ENCODE measurements around the gene SAFB. TPM values are rescaled to one million over a fixed set of nuclear protein-coding genes. Genes with fewer than 3 reads are reported as not detected.

Gene SAFB
- total RNA-seq, 1 donor from 2014 or later = 113 TPM

DNA sequence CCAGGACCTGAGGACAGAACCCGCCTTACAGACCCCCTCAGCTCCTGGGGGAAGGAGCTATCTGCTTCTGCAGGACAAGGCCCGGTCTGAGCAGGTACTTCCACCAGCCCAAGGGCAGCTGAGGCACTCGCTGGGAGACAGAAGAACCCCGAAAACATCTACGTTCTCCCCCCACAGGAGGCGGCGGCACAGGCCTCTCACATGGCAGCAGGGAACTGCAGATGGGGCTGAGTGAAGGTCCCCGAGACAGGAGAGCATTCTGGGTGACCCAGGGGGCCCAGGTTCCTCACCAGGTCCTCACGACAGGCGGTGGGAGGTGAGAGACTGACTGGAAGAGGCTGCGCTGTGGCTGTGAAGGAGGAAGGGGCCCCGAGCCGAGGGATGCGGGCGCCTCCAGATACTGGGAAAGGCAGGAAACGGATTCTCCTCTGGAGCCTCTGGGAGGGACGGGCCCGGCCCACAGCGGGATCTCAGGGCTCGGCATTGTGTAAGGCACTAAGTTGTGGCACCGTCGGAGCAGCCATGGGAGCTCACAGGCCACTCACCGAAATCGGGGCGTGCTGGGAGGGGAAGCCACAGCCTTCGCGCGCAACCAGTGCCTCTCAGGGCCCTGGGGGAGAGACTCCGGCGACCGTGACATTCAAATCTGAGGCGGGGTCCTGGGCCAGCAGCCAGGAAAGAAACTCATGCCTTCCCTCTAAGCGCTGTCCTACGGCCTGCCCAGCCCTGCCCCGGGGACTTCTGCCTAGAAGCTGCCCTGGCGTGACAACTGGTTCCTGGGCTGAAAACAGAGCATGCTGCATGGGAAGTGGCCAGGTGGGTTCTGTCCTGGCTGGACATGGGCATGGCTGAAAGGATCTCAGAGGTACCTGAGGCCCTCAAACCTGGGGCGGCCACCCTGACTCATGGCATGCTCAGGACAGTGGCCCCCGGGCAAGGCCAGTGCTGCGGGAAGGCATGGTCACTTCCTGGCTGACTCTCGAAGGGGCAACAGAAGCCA lies 81.2 kb downstream of the SAFB start:
- no peaks in the 10 kb centered on the region for H3K4me1 Mint-ChIP-seq (ENCODE audit: unreplicated experiment)
- H3K36me3 Mint-ChIP-seq (ENCODE audit: low read depth, unreplicated experiment) = peaks cover 26% of the 10 kb centered on the region
- TF ChIP-seq, protein P1, sequence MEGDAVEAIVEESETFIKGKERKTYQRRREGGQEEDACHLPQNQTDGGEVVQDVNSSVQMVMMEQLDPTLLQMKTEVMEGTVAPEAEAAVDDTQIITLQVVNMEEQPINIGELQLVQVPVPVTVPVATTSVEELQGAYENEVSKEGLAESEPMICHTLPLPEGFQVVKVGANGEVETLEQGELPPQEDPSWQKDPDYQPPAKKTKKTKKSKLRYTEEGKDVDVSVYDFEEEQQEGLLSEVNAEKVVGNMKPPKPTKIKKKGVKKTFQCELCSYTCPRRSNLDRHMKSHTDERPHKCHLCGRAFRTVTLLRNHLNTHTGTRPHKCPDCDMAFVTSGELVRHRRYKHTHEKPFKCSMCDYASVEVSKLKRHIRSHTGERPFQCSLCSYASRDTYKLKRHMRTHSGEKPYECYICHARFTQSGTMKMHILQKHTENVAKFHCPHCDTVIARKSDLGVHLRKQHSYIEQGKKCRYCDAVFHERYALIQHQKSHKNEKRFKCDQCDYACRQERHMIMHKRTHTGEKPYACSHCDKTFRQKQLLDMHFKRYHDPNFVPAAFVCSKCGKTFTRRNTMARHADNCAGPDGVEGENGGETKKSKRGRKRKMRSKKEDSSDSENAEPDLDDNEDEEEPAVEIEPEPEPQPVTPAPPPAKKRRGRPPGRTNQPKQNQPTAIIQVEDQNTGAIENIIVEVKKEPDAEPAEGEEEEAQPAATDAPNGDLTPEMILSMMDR (IDR thresholded peaks at IDR 0.05; ENCODE audit: unreplicated experiment) = no peak
- H3K27me3 Mint-ChIP-seq (ENCODE audit: unreplicated experiment) = peaks cover 4% of the 10 kb centered on the region
- H3K4me3 Mint-ChIP-seq (ENCODE audit: unreplicated experiment) = no peak overlapping the region
- no peak overlapping the region for H3K27ac Mint-ChIP-seq (ENCODE audit: unreplicated experiment)
- no peak for DNase-seq (ENCODE audit: low spot score)
- no peaks in the 10 kb centered on the region for H3K9me3 Mint-ChIP-seq (ENCODE audit: unreplicated experiment)

DNA sequence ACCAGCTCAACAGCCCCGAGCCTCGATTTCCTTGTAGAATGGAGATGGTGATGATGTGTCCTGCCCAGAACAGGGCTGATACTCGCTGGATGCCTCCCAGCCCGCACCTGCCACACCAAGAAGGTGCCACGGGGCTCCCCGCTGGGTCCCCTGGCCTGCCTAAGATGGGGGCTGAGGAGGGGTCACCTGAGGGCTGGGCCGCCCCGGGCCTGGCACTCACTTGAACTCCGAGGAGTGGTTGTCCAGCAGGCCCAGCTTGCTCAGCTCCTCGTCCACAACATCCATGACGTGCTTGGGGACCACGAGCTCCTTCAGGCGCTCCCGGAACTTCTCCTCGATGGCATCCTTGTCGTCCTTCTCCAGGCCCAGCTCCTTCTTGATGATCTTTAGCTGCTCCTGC lies 82.7 kb downstream of the SAFB start:
- peaks cover 3% of the 10 kb centered on the region for H3K27me3 Mint-ChIP-seq (ENCODE audit: unreplicated experiment)
- no peak overlapping the region for H3K27ac Mint-ChIP-seq (ENCODE audit: unreplicated experiment)
- DNase-seq (ENCODE audit: low spot score) = no peak
- H3K9me3 Mint-ChIP-seq (ENCODE audit: unreplicated experiment) = no peaks in the 10 kb centered on the region
- TF ChIP-seq, protein P1 (IDR thresholded peaks at IDR 0.05; ENCODE audit: unreplicated experiment) = no peak
- H3K4me3 Mint-ChIP-seq (ENCODE audit: unreplicated experiment) = no peak overlapping the region
- H3K36me3 Mint-ChIP-seq (ENCODE audit: low read depth, unreplicated experiment) = peaks cover 24% of the 10 kb centered on the region
- no peaks in the 10 kb centered on the region for H3K4me1 Mint-ChIP-seq (ENCODE audit: unreplicated experiment)

DNA sequence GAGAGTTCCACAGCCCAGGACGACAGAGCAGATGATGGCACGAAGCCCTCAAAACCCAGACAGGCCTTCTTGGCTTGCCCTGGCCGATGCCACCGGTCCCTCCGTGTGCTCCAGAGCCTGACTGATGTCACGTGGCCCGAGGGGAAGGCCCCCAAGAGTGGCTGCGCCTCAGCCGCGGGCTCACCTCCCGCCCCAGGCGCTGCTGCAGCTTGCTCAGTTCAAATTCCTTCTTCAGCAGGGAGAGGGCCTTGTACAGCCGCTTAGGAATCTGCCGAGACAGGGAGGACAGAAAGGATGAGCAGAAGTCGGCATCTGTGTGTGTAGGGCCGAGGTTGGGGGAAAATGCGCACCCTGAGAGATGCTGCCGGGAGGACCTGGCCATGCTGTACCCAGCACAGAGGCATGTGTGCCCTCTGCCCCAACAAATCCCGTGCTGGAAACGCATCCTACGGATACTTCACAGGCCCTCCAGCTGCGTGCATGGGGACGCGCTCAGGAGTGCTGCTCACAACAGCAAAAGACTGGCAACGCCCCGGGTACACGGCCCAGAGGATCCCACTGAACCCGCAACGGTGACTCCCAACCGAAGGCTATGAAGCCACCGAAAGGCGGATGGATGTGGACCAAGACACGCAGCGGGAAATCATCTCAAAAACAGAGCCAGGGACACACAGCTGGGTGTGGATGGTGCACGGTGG lies 84.1 kb downstream of the SAFB start:
- Mint-ChIP-seq H3K36me3 (ENCODE audit: low read depth, unreplicated experiment) (peaks cover 15% of the 10 kb centered on the region), H3K27ac (ENCODE audit: unreplicated experiment) (no peak overlapping the region), H3K4me1 (ENCODE audit: unreplicated experiment) (no peaks in the 10 kb centered on the region), H3K4me3 (ENCODE audit: unreplicated experiment) (no peak overlapping the region), H3K9me3 (ENCODE audit: unreplicated experiment) (no peaks in the 10 kb centered on the region), H3K27me3 (ENCODE audit: unreplicated experiment) (peaks cover 1% of the 10 kb centered on the region)
- TF ChIP-seq, protein P1 (IDR thresholded peaks at IDR 0.05; ENCODE audit: unreplicated experiment) = no peak
- no peak for DNase-seq (ENCODE audit: low spot score)

DNA sequence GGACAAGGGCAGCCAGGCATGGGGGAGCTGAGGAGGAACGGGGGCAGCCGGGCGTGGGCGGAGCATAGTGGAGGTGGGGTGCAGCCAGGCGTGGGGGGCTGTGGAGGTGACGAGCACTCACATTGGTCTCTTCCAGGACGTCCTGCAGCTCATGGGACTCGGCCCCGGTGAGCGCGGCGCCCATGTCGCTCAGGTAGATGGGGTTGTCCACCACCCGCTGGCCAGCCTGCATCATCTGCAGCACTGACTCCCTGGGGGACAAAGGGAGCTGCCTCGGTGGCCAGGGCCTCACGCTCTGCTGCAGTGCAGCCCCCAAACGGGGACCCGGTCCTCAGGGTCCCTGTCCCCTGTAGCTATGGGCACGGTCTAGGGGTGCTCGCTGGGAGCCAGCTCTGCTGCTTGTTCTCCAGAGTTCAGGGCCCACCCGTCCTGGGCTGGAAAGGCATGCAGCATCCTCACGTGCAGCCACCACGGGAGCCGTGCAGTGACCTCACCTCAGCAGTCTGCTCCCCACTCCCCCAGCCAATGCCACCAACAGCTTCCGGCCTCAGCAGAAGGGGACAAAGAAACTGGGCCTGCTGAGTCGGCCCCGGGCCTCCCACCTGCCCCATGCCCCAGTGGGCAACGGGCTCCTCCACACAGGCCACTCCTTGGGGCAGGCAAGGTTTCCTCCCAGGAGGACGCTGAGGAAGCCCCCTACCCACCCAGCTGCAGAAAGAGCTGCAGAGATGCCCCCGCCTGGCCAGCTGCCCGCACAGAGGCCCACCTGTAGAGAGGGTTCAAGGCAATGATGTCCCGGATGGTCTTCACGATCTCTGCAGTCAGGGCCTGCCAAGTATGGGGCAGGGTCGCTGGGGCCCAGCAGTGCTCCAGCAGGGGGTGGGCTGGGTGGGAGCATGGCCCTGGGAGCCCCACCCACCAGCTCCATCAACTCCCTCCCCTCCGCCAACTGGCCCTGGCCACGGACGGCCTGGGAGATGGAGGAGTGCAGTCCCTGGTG lies 85.0 kb downstream of the SAFB start:
- H3K9me3 Mint-ChIP-seq (ENCODE audit: unreplicated experiment) = no peaks in the 10 kb centered on the region
- H3K36me3 Mint-ChIP-seq (ENCODE audit: low read depth, unreplicated experiment) = peaks cover 18% of the 10 kb centered on the region
- peaks cover 1% of the 10 kb centered on the region for H3K27me3 Mint-ChIP-seq (ENCODE audit: unreplicated experiment)
- TF ChIP-seq, protein P1 (IDR thresholded peaks at IDR 0.05; ENCODE audit: unreplicated experiment) = no peak
- no peaks in the 10 kb centered on the region for H3K4me1 Mint-ChIP-seq (ENCODE audit: unreplicated experiment)
- no peak overlapping the region for H3K27ac Mint-ChIP-seq (ENCODE audit: unreplicated experiment)
- no peak for DNase-seq (ENCODE audit: low spot score)
- H3K4me3 Mint-ChIP-seq (ENCODE audit: unreplicated experiment) = no peak overlapping the region
